Sigmoid colon (tissue), 4 donors: ENCODE results near the gene CAD.

Experiments used
- EP300 ChIP-seq, 4 donors: sonication (generic); formaldehyde crosslinking; IDR thresholded peaks; one replicate each; pipeline ENCODE4 v1.6.1; 2017; ENCODE audit warnings: antibody characterized with exemption in 4 of 4
- POLR2A ChIP-seq, 2 donors: fragments of 450-650 bp; IDR thresholded peaks; one replicate each; pipeline ENCODE4 v1.6.1; 2016; ENCODE audit warnings: antibody characterized with exemption in 2 of 2, mild to moderate bottlenecking in 2 of 2, moderate library complexity in 2 of 2
- POLR2AphosphoS5 ChIP-seq, 4 donors: sonication (generic); formaldehyde crosslinking; IDR thresholded peaks; one replicate each; pipeline ENCODE4 v1.6.1; 2017; ENCODE audit warnings: antibody characterized with exemption in 4 of 4
- TF ChIP-seq, protein P1 (sequence below), 4 experiments: fragments of 450-650 bp in 3 of 4; fragments of 200-600 bp in 1 of 4; IDR thresholded peaks; one replicate each; pipeline ENCODE4 v1.5.1; 2016 to 2019; ENCODE audit warnings: antibody characterized with exemption in 4 of 4, mild to moderate bottlenecking in 3 of 4, moderate library complexity in 2 of 4

DNA sequence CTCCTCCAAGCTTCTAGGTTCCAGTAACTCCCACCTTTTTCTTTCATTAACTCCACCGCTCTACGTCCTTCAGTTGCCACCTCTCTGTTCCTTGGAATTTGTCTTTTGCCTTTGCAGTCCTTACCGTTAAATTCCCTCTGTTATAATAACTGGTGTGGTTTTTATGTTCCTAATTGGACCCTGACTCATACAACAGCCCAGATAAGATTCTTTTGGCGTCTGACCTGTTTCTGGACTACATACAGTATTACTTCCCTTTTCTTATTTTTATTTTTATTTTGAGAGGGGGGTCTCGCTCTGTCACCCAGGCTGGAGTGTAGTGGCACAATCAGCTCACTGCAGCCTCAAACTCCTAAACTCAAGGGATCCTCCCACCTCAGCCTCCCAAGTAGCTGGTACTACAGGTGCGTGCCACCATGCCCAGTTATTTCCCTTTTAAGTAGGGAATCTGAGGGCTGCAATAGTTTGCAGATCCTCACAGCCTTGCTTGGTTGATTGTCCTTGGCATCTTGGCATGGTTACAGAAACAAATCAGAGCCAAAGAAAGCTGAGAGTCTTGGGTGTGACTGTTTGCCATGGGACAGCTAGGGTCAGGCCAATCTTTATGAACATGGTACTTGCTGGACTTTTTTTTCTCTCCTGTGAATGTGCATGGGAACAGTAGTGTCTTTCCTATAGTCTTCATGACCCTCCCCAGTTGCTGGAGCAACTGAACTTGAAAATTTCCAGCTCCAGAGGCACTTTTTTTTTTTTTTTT is 46.4 kb upstream of the CAD start:
- TF ChIP-seq POLR2A (IDR thresholded peaks at IDR 0.05) (no peak), POLR2AphosphoS5 (IDR thresholded peaks at IDR 0.05) (no peak), EP300 (IDR thresholded peaks at IDR 0.05) (no peak)
- TF ChIP-seq, protein P1, sequence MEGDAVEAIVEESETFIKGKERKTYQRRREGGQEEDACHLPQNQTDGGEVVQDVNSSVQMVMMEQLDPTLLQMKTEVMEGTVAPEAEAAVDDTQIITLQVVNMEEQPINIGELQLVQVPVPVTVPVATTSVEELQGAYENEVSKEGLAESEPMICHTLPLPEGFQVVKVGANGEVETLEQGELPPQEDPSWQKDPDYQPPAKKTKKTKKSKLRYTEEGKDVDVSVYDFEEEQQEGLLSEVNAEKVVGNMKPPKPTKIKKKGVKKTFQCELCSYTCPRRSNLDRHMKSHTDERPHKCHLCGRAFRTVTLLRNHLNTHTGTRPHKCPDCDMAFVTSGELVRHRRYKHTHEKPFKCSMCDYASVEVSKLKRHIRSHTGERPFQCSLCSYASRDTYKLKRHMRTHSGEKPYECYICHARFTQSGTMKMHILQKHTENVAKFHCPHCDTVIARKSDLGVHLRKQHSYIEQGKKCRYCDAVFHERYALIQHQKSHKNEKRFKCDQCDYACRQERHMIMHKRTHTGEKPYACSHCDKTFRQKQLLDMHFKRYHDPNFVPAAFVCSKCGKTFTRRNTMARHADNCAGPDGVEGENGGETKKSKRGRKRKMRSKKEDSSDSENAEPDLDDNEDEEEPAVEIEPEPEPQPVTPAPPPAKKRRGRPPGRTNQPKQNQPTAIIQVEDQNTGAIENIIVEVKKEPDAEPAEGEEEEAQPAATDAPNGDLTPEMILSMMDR (IDR thresholded peaks at IDR 0.05): no peak
